K562 (cell line): Measurements from ENCODE around the gene NRXN3.

ENCODE experiments used
- CLOCK ChIP-seq: fragments of 250-450 bp; sonication (Bioruptor Pico); IDR thresholded peaks from 2 replicates; pipeline ENCODE4 v1.4.0; 2020; ENCODE audit warnings: mild to moderate bottlenecking, moderate library complexity, borderline replicate concordance
- EHMT2 ChIP-seq: fragments of 450-650 bp; IDR thresholded peaks from 2 replicates; pipeline ENCODE4 v1.6.1; 2018; ENCODE audit warnings: antibody characterized with exemption
- FOXM1 ChIP-seq, 2 experiments: fragments of 450-650 bp in 1 of 2; sonication (generic) in 1 of 2; formaldehyde crosslinking in 1 of 2; IDR thresholded peaks; 2 replicates each; pipeline versions ENCODE4 v1.6.1 to v1.9.0; 2017 to 2022; ENCODE audit warnings: low read depth in 2 of 2, mild to moderate bottlenecking in 2 of 2, missing genetic modification reagents in 1 of 2, moderate library complexity in 1 of 2
- HDAC2 ChIP-seq: fragments of 450-650 bp; IDR thresholded peaks from 2 replicates; pipeline ENCODE4 v1.6.1; 2016; ENCODE audit warnings: mild to moderate bottlenecking
- HOXB6 ChIP-seq: fragments of 250-450 bp; sonication (Bioruptor Pico); IDR thresholded peaks from 2 replicates; pipeline ENCODE4 v1.5.1; 2022; ENCODE audit warnings: mild to moderate bottlenecking, borderline replicate concordance
- LARP7 ChIP-seq: fragments of 450-650 bp; IDR thresholded peaks from 2 replicates; pipeline ENCODE4 v1.6.1; 2016
- SETDB1 ChIP-seq: IDR thresholded peaks from one replicate; pipeline ENCODE4 v1.6.1; 2012; ENCODE audit warnings: low read length, control low read depth, inconsistent platforms
- SIRT6 ChIP-seq: IDR thresholded peaks from one replicate; pipeline ENCODE4 v1.6.1; 2012; ENCODE audit warnings: low read depth, mild to moderate bottlenecking, control low read depth, inconsistent platforms, low read length, moderate library complexity
- SRSF3 ChIP-seq: fragments of 200-400 bp; formaldehyde crosslinking; IDR thresholded peaks from 2 replicates; pipeline ENCODE4 v1.6.1; 2016; ENCODE audit warnings: mild to moderate bottlenecking, low read length, moderate library complexity; ENCODE audit not compliant: insufficient read depth
- TCF7 ChIP-seq: sonication (generic); IDR thresholded peaks from 2 replicates; pipeline ENCODE4 v1.6.1; 2016; ENCODE audit warnings: antibody characterized with exemption, borderline replicate concordance
- TEAD2 ChIP-seq: fragments of 450-650 bp; IDR thresholded peaks from 2 replicates; pipeline ENCODE4 v1.6.1; 2016; ENCODE audit warnings: missing genetic modification characterization, control low read depth, missing compliant biosample characterization
- TFE3 ChIP-seq: fragments of 450-650 bp; formaldehyde crosslinking; IDR thresholded peaks from 2 replicates; pipeline ENCODE4 v1.4.0; 2020; ENCODE audit warnings: mild to moderate bottlenecking, mixed read lengths
- TF ChIP-seq, protein P1 (sequence below): sonication (generic); formaldehyde crosslinking; IDR thresholded peaks from 2 replicates; pipeline ENCODE4 v1.8.0; 2023; ENCODE audit warnings: mild to moderate bottlenecking, missing genetic modification reagents
- TF ChIP-seq, protein P2 (sequence below), 3 experiments: IDR thresholded peaks in 2 of 3; conservative IDR thresholded peaks in 1 of 3; 2 replicates each; pipeline ENCODE4 v1.5.1; 2011 to 2012; ENCODE audit warnings: low read length in 3 of 3, mild to moderate bottlenecking in 3 of 3, control low read depth in 2 of 3, improper control_type of control experiment in 1 of 3, inconsistent platforms in 1 of 3, low read depth in 1 of 3, mixed read lengths in 1 of 3, moderate library complexity in 1 of 3; ENCODE audit not compliant: insufficient read depth in 2 of 3

DNA sequence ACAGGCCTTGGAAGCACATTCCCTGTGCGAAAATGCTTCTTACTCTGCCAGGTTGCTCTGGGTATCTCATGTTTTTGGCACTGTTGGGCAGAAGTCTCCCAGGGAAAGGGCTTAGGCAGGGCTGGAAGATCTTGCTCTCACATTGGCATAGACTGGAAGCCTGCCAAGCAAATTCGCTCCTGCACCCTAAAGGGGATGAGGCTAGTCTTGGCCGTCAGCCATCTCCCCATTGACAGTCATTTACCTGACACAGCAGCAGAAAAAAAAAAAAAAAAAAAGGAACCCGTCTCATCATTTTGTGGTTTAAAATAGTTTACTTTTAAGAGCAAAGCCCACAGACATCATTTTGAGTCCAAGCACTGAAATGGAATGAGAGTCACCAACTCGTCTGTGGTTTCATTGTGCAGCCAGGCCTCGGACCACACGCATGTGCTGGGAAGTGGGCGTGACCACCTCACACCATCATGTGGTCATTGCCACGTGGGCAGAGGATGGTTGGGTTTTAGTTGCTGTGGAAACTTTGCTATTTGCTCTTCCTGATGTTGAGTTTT lies 84.8 kb downstream of the NRXN3 start:
- TF ChIP-seq, protein P1, sequence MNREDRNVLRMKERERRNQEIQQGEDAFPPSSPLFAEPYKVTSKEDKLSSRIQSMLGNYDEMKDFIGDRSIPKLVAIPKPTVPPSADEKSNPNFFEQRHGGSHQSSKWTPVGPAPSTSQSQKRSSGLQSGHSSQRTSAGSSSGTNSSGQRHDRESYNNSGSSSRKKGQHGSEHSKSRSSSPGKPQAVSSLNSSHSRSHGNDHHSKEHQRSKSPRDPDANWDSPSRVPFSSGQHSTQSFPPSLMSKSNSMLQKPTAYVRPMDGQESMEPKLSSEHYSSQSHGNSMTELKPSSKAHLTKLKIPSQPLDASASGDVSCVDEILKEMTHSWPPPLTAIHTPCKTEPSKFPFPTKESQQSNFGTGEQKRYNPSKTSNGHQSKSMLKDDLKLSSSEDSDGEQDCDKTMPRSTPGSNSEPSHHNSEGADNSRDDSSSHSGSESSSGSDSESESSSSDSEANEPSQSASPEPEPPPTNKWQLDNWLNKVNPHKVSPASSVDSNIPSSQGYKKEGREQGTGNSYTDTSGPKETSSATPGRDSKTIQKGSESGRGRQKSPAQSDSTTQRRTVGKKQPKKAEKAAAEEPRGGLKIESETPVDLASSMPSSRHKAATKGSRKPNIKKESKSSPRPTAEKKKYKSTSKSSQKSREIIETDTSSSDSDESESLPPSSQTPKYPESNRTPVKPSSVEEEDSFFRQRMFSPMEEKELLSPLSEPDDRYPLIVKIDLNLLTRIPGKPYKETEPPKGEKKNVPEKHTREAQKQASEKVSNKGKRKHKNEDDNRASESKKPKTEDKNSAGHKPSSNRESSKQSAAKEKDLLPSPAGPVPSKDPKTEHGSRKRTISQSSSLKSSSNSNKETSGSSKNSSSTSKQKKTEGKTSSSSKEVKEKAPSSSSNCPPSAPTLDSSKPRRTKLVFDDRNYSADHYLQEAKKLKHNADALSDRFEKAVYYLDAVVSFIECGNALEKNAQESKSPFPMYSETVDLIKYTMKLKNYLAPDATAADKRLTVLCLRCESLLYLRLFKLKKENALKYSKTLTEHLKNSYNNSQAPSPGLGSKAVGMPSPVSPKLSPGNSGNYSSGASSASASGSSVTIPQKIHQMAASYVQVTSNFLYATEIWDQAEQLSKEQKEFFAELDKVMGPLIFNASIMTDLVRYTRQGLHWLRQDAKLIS (CRISPR knock-in tag), result no peak
- TF ChIP-seq TEAD2 (tag) (no peak), SRSF3 (no peak), SIRT6 (no peak), EHMT2 (no peak), FOXM1 (IDR thresholded peaks at IDR 0.05; ENCODE audit: low read depth) (no peak), FOXM1 (CRISPR knock-in tag; IDR thresholded peaks at IDR 0.05; ENCODE audit: low read depth) (no peak), HDAC2 (no peak), CLOCK (CRISPR knock-in tag) (no peak), TCF7 (no peak), LARP7 (no peak), TFE3 (CRISPR knock-in tag) (no peak), HOXB6 (CRISPR knock-in tag) (no peak), SETDB1 (no peak)
- TF ChIP-seq, protein P2, sequence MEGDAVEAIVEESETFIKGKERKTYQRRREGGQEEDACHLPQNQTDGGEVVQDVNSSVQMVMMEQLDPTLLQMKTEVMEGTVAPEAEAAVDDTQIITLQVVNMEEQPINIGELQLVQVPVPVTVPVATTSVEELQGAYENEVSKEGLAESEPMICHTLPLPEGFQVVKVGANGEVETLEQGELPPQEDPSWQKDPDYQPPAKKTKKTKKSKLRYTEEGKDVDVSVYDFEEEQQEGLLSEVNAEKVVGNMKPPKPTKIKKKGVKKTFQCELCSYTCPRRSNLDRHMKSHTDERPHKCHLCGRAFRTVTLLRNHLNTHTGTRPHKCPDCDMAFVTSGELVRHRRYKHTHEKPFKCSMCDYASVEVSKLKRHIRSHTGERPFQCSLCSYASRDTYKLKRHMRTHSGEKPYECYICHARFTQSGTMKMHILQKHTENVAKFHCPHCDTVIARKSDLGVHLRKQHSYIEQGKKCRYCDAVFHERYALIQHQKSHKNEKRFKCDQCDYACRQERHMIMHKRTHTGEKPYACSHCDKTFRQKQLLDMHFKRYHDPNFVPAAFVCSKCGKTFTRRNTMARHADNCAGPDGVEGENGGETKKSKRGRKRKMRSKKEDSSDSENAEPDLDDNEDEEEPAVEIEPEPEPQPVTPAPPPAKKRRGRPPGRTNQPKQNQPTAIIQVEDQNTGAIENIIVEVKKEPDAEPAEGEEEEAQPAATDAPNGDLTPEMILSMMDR (IDR thresholded peaks at IDR 0.05 in 2 of 3, conservative IDR thresholded peaks at IDR 0.05 in 1 of 3; ENCODE audit: insufficient read depth in 2 of 3, low read depth in 1 of 3, low read length in 3 of 3), result no peak
